NCI-H1436 (cell line): ENCODE data around the gene NUBP2.

ENCODE experiments used
- DNase-seq: peaks from one replicate; lab custom pipeline; 2025; lab: John Stamatoyannopoulos, UW

The NUBP2 gene

DNA sequence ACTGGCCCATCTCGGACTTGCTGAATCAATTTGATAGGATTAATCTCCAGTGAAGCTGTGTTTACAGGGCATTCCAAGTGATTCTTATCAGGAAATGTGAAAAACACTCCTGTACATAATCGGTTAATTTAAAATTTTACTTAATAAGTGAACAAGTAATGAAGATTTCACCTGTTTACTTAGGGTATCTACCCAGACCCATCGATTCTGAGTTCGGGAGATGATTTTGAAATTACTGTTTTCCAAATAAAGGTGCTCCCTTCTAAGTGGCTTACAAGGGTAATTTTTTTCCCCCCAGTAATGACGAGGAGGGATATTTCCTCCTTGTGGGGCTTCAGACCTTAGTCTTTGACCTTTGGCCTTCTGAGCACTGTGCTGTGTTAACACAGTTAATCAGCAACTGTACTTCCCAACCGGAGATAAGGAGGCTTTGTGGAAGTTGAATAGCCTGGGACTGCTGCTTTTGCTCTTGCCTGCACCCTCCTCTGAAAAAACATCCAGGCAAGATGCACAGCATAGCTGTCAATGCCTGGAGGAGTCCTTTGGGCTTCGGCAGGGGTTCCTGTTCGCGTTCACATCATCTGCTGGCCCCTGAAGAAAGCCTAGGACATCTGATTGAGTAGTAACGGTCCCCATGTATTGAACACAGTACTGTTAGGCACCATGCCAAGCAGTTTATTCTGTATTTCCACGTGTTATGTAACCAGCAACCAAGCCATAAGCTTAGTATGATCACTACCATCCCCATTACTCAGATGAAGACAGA, 46.1 kb downstream of the NUBP2 start:
- no peak for DNase-seq

DNA sequence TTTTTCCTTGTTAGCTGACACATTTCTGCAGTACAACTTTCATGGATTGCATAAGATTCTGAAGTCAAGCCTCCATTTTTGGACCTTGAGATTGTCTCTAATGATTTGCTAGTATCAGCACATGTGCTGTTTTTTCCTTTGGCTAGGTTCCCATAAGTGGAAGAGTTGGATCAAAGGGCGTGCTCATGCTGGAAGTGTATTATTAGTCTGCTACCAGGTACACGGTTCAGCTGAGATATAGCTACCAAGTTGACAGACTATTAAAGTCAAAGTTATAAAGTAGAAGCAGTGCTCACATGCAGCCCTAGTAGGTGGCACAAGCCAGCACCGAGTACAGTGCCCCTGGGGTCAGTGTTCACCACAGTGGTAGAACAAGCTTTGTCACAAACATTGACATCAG, 47.5 kb downstream of the NUBP2 start:
- DNase-seq: no peak

DNA sequence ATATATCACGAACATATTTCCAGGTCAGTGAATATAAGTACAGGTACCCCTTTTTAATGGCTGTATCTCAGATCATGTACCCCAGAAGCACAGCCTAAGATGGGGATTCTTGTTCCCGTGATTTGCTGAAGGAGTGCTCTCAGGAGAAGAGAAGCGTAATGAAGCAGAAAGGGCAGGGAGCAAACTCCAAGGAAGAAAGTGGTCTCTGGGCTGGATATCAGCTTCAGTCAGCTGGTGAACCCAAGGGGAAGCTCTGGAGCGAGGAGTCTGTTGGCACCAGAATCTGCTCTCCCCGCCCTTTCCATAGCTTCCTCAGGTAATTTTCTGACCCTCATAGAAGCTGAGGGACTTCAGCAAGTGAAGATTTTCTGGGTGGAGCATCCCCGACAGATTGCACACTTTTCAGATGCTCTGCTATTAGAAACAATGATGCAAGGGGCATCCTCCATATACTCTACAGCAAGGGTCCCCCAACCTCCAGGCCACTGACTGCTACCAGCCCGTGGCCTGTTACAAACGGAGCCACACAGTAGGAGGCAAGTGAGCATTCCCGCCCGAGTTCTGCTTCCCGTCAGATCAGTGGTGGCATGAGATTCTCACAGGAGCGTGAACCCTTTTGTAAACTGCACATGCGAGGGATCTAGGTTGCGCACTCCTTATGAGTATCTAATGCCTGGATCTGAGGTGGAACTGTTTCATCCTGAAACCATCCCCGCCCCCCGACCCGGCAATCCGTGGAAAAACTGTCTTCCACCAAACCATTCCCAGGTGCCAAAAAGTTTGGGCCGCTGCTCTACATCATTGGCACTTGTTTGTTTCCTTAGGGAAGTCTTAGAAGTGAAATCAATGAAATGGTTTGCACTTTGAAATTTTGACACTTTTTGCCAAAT, 48.7 kb downstream of the NUBP2 start:
- DNase-seq: no peak

DNA sequence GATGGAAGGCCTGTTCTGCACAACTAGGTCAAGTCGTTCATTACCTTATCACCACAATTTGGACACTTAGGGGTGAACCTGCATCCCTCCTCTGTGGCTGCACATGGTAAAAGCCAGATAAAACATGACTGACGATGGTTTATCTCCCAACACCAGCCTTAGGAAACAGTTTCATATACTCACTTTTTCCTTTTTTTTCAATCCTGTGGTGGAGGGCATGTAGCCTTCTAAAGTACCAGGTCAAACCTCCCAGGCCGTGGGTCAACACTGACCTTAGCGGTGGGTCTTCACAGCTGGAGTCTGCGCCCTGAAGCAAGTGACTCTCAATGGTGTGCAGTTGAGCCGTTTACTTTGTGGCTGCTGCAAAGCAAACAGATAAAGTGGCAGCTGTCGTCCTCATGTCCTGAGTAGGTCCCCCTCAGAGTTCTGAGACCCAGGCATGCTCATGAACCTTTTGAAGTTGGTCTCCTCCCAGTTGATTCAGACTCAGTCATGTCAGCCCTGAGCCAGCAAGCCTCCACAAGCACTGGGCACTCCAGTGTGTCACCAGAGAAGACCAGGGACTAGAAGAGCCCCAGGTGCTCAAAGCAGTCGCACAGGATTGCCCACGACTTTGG, 50.2 kb downstream of the NUBP2 start:
- no peak for DNase-seq

DNA sequence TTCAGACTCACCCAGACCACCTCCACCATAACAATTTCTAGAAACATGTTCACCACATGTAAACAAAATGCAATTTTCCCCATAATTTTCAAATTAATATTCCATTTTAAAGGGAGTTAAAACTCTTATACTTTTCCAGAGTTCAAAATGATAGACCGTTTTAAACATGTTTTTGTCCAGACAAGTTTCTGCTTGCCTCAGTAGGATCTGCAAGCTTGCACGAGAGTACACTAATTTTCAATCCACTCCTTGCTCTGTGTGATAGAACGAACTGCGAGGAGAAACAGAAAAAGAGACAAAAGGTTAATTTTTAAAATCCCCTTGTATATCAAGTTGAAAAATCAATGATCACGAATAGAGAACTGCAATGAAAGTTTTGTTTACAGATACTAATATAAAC, 51.3 kb downstream of the NUBP2 start:
- DNase-seq: no peak
